SIG-M5 (cell line): ENCODE measurements around the gene STARD9.

Experiments
- DNase-seq: peaks from one replicate; lab custom pipeline; 2025; lab: John Stamatoyannopoulos, UW

Gene STARD9

GRCh38 chr15:42694398-42694797 lies 119.0 kb downstream of the STARD9 start:
- DNase-seq = no peak

GRCh38 chr15:42695527-42696071 lies 120.2 kb downstream of the STARD9 start:
- DNase-seq = no peak

GRCh38 chr15:42696626-42697025 lies 121.2 kb downstream of the STARD9 start:
- DNase-seq = no peak

DNA sequence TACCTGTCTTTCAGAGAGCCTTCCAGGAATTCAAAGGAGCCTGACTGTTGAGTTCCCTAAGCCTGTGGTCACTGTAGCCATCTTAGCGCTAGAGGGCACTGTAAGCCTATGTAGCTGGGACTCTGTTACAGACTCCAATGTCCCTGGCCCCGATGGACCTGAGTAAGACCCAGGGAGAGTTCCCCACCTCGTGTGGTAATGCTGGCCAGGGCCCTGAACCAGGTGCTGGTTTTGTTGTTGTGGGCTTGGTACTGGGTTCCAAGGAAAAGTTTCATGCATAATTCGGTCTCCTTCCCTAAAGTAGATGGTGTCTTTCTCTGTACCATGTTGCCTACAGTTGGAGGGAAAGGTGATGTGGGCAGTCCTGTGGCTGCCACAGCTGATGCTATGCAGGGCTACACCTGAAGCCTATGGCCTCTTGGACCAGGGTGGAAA lies 129.1 kb downstream of the STARD9 start:
- no peak for DNase-seq

GRCh38 chr15:42705336-42705735 lies 129.9 kb downstream of the STARD9 start:
- no peak for DNase-seq

- no peak for DNase-seq
These were observed 131.7 kb downstream of the STARD9 start for GRCh38 chr15:42707068-42707467.

GRCh38 chr15:42707873-42708544 lies 132.6 kb downstream of the STARD9 start:
- no peak for DNase-seq

- no peak for DNase-seq
These were observed 135.3 kb downstream of the STARD9 start for GRCh38 chr15:42710662-42711061.

DNA sequence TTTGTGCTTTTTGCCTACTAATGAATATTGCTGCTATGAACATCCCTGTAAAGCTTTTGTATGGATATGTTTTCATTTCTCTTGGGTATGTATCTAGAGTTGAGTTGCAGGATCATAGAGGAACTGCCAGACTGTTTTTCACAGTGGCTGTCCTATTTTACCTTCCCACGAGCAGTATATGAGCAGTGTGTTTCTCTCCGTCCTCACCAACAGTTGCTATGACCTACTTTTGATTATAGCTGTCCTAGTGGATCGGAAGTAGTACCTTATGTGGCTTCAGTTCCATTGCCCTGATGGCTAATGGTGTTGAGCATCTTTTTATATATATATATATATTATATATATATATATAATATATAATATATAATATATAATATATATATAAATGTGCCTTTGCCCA lies 136.3 kb downstream of the STARD9 start:
- no peak for DNase-seq

GRCh38 chr15:42712584-42712983 lies 137.2 kb downstream of the STARD9 start:
- DNase-seq = no peak

GRCh38 chr15:42716125-42716524 lies 140.7 kb downstream of the STARD9 start:
- DNase-seq = no peak

GRCh38 chr15:42716626-42717025 lies 141.2 kb downstream of the STARD9 start:
- no peak for DNase-seq

DNA sequence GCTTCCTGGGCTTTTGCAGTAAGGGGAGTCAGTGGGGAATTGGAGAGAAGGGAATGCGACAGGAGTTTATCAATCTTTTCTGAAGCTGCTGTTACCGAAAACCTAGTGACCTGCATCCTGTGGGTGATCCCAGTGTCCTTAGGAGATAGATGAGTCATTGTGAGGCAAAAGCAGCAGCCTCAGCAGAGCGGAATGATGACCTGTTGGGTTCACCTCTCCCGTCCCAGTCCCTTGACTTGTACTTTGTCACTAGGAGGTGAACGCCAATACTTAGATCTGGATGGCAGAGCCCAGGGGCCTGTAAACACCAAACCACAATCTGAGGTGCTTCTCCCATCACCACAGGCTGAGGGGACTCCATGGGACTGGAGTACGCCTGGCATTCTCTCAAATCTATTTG lies 143.6 kb downstream of the STARD9 start:
- no peak for DNase-seq

- no peak for DNase-seq
These were observed 144.7 kb downstream of the STARD9 start for GRCh38 chr15:42720071-42720470.

- DNase-seq = no peak
These were observed 145.6 kb downstream of the STARD9 start for GRCh38 chr15:42721016-42721415.

DNA sequence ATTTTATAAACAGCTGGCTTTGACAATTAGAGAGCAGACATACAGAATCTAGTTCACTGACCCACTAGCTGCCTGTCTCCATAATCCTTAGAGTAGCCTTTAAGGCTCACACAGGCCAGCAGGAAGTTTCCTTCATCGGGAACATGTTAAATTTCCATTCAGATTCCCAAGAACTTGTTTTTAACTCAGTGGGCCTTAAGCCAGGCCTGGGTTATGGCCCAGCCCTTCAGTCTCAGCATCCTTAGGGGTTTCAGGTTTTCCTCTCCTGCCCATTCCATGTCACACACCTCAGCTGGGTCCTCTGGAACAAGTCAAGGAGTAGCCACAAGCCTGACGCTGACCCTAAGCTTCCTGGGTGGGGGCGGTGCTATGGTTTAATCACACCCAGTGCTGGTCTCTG lies 146.5 kb downstream of the STARD9 start:
- no peak for DNase-seq

DNA sequence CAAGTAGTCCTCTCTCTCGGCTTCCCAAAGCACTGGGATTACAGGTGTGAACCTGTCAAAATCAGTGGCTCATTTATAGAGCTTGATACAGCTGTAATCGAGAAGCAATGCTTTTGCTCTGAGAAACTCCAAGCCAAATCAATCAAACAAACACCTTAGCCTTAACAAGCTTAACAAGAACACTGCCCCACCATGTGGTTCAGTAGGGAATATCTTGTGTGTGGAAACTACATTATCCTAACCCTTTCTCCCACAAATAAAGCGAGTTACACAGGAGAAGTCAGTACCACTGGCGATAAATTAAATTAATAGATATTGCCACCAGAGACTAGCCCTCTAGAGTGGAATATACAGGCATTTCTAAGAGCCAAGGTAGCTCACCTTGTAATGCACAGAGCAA lies 147.7 kb downstream of the STARD9 start:
- DNase-seq = no peak

- DNase-seq = no peak
These were observed 148.9 kb downstream of the STARD9 start for GRCh38 chr15:42724276-42724675.

DNA sequence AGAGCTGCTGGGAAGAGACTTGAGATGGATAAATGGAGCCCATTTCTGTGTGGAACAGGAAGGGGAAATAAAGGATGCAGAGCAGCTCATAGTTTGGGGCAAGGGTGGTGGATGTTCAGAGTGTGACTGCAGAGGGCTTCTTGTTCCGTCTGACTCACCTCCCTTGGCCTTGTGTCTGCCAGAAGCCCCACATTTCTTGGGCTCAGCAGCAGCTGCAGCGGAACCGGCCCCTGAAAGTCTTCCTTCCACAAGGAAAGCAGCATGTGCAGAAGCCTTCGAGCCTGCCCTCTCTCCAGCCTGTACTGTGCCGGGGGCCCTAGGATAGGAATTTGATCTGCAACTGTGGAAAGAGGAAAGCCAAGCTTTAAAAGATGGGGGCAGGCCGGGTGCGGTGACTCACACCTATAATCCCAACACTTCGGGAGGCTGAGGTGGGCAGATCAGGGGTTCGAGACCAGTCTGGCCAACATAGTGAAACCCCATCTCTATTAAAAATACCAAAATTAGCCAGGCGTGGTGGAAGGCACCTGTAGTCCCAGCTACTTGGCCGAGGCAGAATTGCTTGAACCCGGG lies 150.0 kb downstream of the STARD9 start:
- DNase-seq = no peak

- no peak for DNase-seq
These were observed 150.7 kb downstream of the STARD9 start for GRCh38 chr15:42726114-42726513.

DNA sequence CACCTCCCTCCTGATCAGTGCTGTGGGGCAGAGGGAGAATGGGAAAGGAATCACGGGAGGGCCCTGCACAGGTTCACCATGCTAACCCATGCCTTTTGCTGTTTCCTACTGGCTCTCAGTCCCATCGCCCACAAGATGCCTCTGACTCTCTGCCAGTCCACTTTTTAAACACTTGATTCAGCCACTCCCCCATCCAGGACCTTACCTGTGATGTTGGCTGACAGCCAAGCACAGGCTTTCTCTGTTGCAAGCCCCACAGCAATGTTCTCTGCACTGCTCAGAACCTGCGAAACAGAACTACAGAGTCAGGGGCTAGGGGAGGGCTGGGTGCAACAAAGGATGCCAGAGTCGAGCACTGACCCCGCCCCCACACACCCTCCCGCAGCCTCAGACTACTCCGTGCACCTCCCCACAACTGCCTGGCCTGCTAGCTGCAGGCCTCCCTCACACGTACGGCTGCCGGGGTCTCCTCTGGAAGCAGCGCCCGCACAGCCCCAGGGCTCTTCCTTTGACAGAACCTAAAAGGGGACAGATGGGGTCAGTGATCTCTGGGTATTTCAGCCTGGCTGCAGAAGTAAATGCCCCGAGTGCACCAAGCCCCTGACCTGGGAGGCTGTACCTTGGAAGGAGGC lies 152.5 kb downstream of the STARD9 start:
- no peak for DNase-seq

GRCh38 chr15:42728560-42728959 lies 153.2 kb downstream of the STARD9 start:
- DNase-seq = no peak

GRCh38 chr15:42728972-42729371 lies 153.6 kb downstream of the STARD9 start:
- DNase-seq = no peak
